ENCODE results near the gene DCHS1.

Gene DCHS1

DNA sequence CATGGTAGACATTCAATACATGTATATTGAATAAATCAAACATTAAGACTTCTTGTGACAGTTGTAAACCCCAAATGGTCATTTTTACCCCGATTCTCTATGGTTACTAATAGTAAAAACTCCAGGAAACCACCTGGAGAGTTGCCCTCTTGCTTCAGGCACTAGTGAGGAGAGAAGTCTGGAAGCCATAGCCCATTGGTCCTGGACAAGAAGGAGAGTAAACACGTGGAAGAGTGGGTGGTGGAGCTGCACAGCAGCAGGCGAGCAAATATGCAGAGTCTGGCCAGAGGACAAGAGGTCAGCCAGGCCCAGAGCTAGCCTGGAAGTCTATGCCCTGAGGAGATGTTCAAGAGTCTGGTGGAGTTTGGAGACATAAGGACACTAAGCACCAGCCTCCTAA lies 17.7 kb downstream of the DCHS1 start:
- H3K9me3 ChIP-seq (ENCODE audit: control insufficient read depth, low read length), result no peaks in the 10 kb centered on the region
- no peaks in the 10 kb centered on the region for H3K4me1 ChIP-seq (ENCODE audit: control insufficient read depth, insufficient read depth, low read length, poor library complexity, severe bottlenecking)
- H3K4me3 ChIP-seq (ENCODE audit: insufficient read depth, low read depth, low read length, poor library complexity, severe bottlenecking), result no peak overlapping the region
- no peaks in the 10 kb centered on the region for H3K27me3 ChIP-seq (replicated peaks; ENCODE audit: control insufficient read depth, insufficient read depth, low read length, poor library complexity, severe bottlenecking)
- DNase-seq, result no peak
- peaks cover 10% of the 10 kb centered on the region for H3K36me3 ChIP-seq (ENCODE audit: control insufficient read depth, insufficient read depth, low read length)
- no peak overlapping the region for H3K27ac ChIP-seq (ENCODE audit: insufficient read depth, low read length, poor library complexity, severe bottlenecking)

- Histone ChIP-seq H3K27ac (ENCODE audit: insufficient read depth, low read length, poor library complexity, severe bottlenecking) (no peak overlapping the region), H3K27me3 (replicated peaks; ENCODE audit: control insufficient read depth, insufficient read depth, low read length, poor library complexity, severe bottlenecking) (no peaks in the 10 kb centered on the region), H3K9me3 (ENCODE audit: control insufficient read depth, low read length) (no peaks in the 10 kb centered on the region), H3K4me3 (ENCODE audit: insufficient read depth, low read depth, low read length, poor library complexity, severe bottlenecking) (no peak overlapping the region), H3K4me1 (ENCODE audit: control insufficient read depth, insufficient read depth, low read length, poor library complexity, severe bottlenecking) (no peaks in the 10 kb centered on the region), H3K36me3 (ENCODE audit: control insufficient read depth, insufficient read depth, low read length) (peaks cover 13% of the 10 kb centered on the region)
- no peak for DNase-seq
Observed at GRCh38 chr11:6636480-6636879, 19.1 kb downstream of the DCHS1 start.

DNA sequence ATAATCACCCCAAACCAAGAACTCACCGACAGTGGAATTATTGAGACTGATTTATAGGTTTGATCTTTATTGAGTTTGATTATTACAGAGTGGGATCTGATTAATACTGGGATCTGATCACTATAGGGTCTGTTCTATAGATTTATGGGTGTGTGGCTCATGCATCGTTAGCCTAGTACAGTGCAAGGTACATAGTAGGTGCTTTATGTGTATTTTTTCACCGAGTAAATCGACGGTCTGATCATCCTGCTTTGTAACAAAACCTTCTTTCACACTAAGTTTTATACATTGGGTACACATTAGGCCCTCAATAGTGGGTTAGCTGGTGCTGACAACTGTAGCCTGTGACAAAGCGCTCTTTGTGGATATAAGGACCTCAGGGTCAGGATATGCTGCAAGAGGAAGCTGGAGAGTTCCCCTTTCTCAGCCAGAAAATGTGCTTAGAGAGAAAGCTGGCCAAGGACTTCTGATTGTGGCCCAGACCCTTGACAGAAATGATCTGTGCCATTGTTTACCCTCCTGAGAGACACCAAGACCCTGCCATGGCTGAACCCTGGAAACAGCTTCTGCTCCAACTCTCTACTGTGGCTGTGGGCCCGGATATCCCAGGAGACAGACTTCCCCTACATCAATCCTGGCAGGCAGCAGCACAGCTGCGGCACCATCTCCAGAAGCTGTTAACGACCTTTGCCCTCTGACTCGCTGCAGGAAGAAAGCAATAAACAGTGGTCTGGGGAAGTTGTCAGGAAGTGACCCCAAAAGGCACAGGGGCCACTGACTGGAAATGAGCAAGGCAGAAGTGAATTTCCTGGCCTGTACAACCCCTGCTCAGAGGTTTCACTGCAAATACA lies 20.3 kb downstream of the DCHS1 start:
- Histone ChIP-seq H3K9me3 (ENCODE audit: control insufficient read depth, low read length) (no peaks in the 10 kb centered on the region), H3K27me3 (replicated peaks; ENCODE audit: control insufficient read depth, insufficient read depth, low read length, poor library complexity, severe bottlenecking) (no peaks in the 10 kb centered on the region), H3K4me3 (ENCODE audit: insufficient read depth, low read depth, low read length, poor library complexity, severe bottlenecking) (no peak overlapping the region), H3K4me1 (ENCODE audit: control insufficient read depth, insufficient read depth, low read length, poor library complexity, severe bottlenecking) (no peaks in the 10 kb centered on the region), H3K36me3 (ENCODE audit: control insufficient read depth, insufficient read depth, low read length) (peaks cover 12% of the 10 kb centered on the region), H3K27ac (ENCODE audit: insufficient read depth, low read length, poor library complexity, severe bottlenecking) (no peak overlapping the region)
- DNase-seq, result no peak

- H3K27ac ChIP-seq (ENCODE audit: insufficient read depth, low read length, poor library complexity, severe bottlenecking), result no peak overlapping the region
- peaks cover 7% of the 10 kb centered on the region for H3K36me3 ChIP-seq (ENCODE audit: control insufficient read depth, insufficient read depth, low read length)
- no peak for DNase-seq
- no peaks in the 10 kb centered on the region for H3K9me3 ChIP-seq (ENCODE audit: control insufficient read depth, low read length)
- H3K4me1 ChIP-seq (ENCODE audit: control insufficient read depth, insufficient read depth, low read length, poor library complexity, severe bottlenecking), result no peaks in the 10 kb centered on the region
- no peaks in the 10 kb centered on the region for H3K27me3 ChIP-seq (replicated peaks; ENCODE audit: control insufficient read depth, insufficient read depth, low read length, poor library complexity, severe bottlenecking)
- no peak overlapping the region for H3K4me3 ChIP-seq (ENCODE audit: insufficient read depth, low read depth, low read length, poor library complexity, severe bottlenecking)
Observed at GRCh38 chr11:6634534-6634933, 21.1 kb downstream of the DCHS1 start.

GRCh38 chr11:6633422-6634408 lies 21.9 kb downstream of the DCHS1 start:
- Histone ChIP-seq H3K27ac (ENCODE audit: insufficient read depth, low read length, poor library complexity, severe bottlenecking) (no peak overlapping the region), H3K27me3 (replicated peaks; ENCODE audit: control insufficient read depth, insufficient read depth, low read length, poor library complexity, severe bottlenecking) (no peaks in the 10 kb centered on the region), H3K4me3 (ENCODE audit: insufficient read depth, low read depth, low read length, poor library complexity, severe bottlenecking) (no peak overlapping the region), H3K36me3 (ENCODE audit: control insufficient read depth, insufficient read depth, low read length) (peaks cover 3% of the 10 kb centered on the region), H3K4me1 (ENCODE audit: control insufficient read depth, insufficient read depth, low read length, poor library complexity, severe bottlenecking) (no peaks in the 10 kb centered on the region), H3K9me3 (ENCODE audit: control insufficient read depth, low read length) (no peaks in the 10 kb centered on the region)
- DNase-seq, result no peak

DNA sequence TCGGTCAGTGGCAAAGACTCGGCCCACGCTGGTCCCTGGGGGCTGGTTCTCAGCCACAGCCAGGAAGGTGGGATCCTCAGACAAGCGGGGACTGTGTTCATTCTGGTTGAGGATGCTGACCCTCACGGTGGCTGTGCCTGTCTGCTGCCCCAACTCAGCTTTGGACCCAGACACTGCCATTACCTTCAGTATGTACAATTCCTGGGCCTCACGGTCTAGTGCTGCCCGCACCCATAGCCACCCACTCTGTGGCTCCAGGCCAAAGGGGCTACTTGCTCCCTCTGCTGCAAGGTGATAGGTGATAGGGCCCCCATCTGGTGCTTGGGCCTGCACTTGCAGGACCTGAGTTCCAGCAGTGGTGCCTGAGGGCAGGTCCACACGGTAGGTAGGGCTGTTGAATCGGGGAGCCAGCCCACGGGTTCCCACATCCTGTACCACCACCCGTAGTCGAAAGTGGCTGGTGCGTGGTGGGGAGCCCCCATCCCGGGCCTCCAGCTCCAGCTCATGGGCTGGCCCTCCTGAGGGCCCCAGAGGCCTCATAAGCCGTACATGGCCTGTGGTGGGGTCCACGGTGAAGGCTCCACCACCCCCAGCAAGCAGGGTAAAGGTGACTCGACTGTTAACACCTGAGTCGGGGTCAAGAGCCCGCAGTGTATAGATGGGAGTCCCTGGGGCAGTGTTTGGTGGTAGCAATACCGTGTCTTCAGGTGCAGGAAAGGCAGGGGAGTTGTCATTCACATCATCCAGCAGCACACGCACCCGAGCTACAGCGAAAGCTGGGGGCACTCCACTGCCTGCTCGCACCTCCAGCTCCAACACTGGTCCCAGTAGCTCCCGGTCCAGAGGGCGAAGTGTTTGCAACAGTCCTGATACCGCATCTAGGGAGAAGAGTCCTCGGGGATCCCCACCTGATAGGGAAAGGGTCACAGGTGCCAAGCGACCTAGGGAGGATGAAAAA lies 23.2 kb downstream of the DCHS1 start:
- Histone ChIP-seq H3K27ac (ENCODE audit: insufficient read depth, low read length, poor library complexity, severe bottlenecking) (no peak overlapping the region), H3K9me3 (ENCODE audit: control insufficient read depth, low read length) (no peaks in the 10 kb centered on the region), H3K4me3 (ENCODE audit: insufficient read depth, low read depth, low read length, poor library complexity, severe bottlenecking) (no peak overlapping the region), H3K36me3 (ENCODE audit: control insufficient read depth, insufficient read depth, low read length) (peaks cover 3% of the 10 kb centered on the region), H3K27me3 (replicated peaks; ENCODE audit: control insufficient read depth, insufficient read depth, low read length, poor library complexity, severe bottlenecking) (no peaks in the 10 kb centered on the region), H3K4me1 (ENCODE audit: control insufficient read depth, insufficient read depth, low read length, poor library complexity, severe bottlenecking) (no peaks in the 10 kb centered on the region)
- DNase-seq, result no peak

DNA sequence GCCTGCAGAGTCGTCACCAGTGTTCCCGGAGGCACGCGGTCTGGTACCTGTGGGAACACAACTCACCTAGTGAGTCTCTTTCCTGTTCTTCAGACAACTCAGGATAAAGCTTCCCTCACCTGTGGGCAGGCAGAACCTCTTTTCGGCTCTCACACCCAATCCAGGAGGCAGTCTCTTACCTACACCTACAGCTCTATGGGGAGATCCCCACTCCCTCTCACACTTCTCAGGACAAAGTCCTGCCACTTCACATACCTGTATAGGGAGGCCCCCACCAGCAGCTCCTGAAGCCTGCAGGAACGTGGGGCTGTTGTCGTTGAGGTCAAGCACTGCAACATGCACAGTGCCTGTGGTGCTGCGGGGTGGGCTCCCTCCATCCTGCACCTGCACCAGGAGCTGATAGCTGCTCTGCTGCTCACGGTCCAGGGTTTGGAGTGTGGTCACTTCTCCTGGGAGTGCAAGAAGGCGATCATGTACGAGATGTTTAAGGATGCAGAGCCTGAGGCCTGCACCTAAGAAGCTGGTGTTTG lies 24.2 kb downstream of the DCHS1 start:
- peaks cover 3% of the 10 kb centered on the region for H3K36me3 ChIP-seq (ENCODE audit: control insufficient read depth, insufficient read depth, low read length)

GRCh38 chr11:6630632-6631291 lies 24.8 kb downstream of the DCHS1 start:
- Histone ChIP-seq H3K9me3 (ENCODE audit: control insufficient read depth, low read length) (no peaks in the 10 kb centered on the region), H3K4me3 (ENCODE audit: insufficient read depth, low read depth, low read length, poor library complexity, severe bottlenecking) (no peak overlapping the region), H3K36me3 (ENCODE audit: control insufficient read depth, insufficient read depth, low read length) (peaks cover 3% of the 10 kb centered on the region), H3K4me1 (ENCODE audit: control insufficient read depth, insufficient read depth, low read length, poor library complexity, severe bottlenecking) (no peaks in the 10 kb centered on the region), H3K27me3 (replicated peaks; ENCODE audit: control insufficient read depth, insufficient read depth, low read length, poor library complexity, severe bottlenecking) (no peaks in the 10 kb centered on the region), H3K27ac (ENCODE audit: insufficient read depth, low read length, poor library complexity, severe bottlenecking) (no peak overlapping the region)
- DNase-seq, result no peak

More for the DNA sequence above, 24.2 kb downstream of the DCHS1 start:
- H3K4me3 ChIP-seq (ENCODE audit: insufficient read depth, low read depth, low read length, poor library complexity, severe bottlenecking), result no peak overlapping the region
- H3K27me3 ChIP-seq (replicated peaks; ENCODE audit: control insufficient read depth, insufficient read depth, low read length, poor library complexity, severe bottlenecking), result no peaks in the 10 kb centered on the region
- no peak overlapping the region for H3K27ac ChIP-seq (ENCODE audit: insufficient read depth, low read length, poor library complexity, severe bottlenecking)
- no peaks in the 10 kb centered on the region for H3K9me3 ChIP-seq (ENCODE audit: control insufficient read depth, low read length)
- DNase-seq, result no peak
- H3K4me1 ChIP-seq (ENCODE audit: control insufficient read depth, insufficient read depth, low read length, poor library complexity, severe bottlenecking), result no peaks in the 10 kb centered on the region

All from effector memory CD4-positive, alpha-beta T cell (primary cell).